ENCODE measurements around the gene UBE2D2. TPM values are rescaled to one million over a fixed set of nuclear protein-coding genes. Genes with fewer than 3 reads are reported as not detected.
A peak's percentile ranks its signal among the peaks of the same experiment; 100 is the strongest.

UBE2D2 gene
- total RNA-seq (168 and 183 TPM in 2 replicates), polyA plus RNA-seq (64.3 and 83.4 TPM in 2 replicates), polyA minus RNA-seq (53.4 and 64.1 TPM in 2 replicates)
- total RNA-seq (2013), result 206 TPM

- Histone ChIP-seq H3K4me1 (ENCODE audit: control insufficient read depth in 2 of 2, insufficient read depth in 2 of 2, low read length in 2 of 2) (peaks cover 35 to 39% of the 10 kb centered on the region in 2 donors), H3K27ac (ENCODE audit: low read length in 2 of 2) (peak within 1 kb of the TSS; percentile 75 to 91), H3K4me3 (ENCODE audit: control extremely low read depth in 1 of 5, extremely low read depth in 1 of 5, insufficient read depth in 1 of 5, low read depth in 2 of 5, low read length in 4 of 5) (peak within 1 kb of the TSS; percentile 56 to 92 (median 87)), H3K27me3 (replicated peaks in 1 of 4; ENCODE audit: control extremely low read depth in 1 of 4, control insufficient read depth in 3 of 4, insufficient read depth in 4 of 4, low read length in 3 of 4) (no peaks in the 10 kb centered on the region), H2AFZ (ENCODE audit: insufficient read depth, low read depth, low read length, poor library complexity, severe bottlenecking) (peak within 1 kb of the TSS; percentile 99), H4K20me1 (ENCODE audit: control insufficient read depth, insufficient read depth, low read length, poor library complexity, severe bottlenecking) (peaks cover 6% of the 10 kb centered on the region), H3K79me2 (ENCODE audit: control insufficient read depth, insufficient read depth, low read length) (peaks cover 60% of the 10 kb centered on the region), H3K36me3 (replicated peaks in 1 of 2; ENCODE audit: control extremely low read depth in 1 of 2, control insufficient read depth in 1 of 2, extremely low read depth in 1 of 2, insufficient read depth in 2 of 2, low read length in 1 of 2) (peaks cover 0 to 16% of the 10 kb centered on the region in 2 experiments), H3K9ac (ENCODE audit: low read length) (peak within 1 kb of the TSS; percentile 88), H3K9me3 (ENCODE audit: control extremely low read depth in 1 of 3, control insufficient read depth in 2 of 3, insufficient read depth in 1 of 3, low read length in 2 of 3) (no peaks in the 10 kb centered on the region), H3K4me2 (replicated peaks; ENCODE audit: low read depth, low read length, poor library complexity, severe bottlenecking) (peak within 1 kb of the TSS; percentile 91)
- ChIA-PET POLR2A (interaction anchor here (0.5 to 1.7 kb wide), 15 partner anchors 11 to 553 kb away, joined by 3 to 9 read pairs (median 4); partner anchors contain the start of gene CXXC5), CTCF (interaction anchor here (0.8 to 8.1 kb wide), 14 partner anchors 9 to 138 kb away, joined by 3 to 78 read pairs (median 3); no protein-coding TSS in a partner anchor)
- H3K4me1 Mint-ChIP-seq, result peaks cover 32% of the 10 kb centered on the region
- no peaks in the 10 kb centered on the region for H3K27me3 Mint-ChIP-seq
- peak; percentile 88 for ATAC-seq (ENCODE audit: low read depth)
- H3K4me3 Mint-ChIP-seq, result peak within 1 kb of the TSS; percentile 97
- peak within 1 kb of the TSS; percentile 91 for H3K27ac Mint-ChIP-seq
- intact Hi-C loops (cut with micrococcal nuclease), result loop anchor here (1.0 to 10.0 kb wide), 8 partner anchors 14 to 544 kb away; partner anchors contain the start of genes DNAJC18 and SPATA24
- no peaks in the 10 kb centered on the region for H3K9me3 Mint-ChIP-seq (ENCODE audit: insufficient read depth)
- DNase-seq, result peak; percentile 98
- TF ChIP-seq CTCF (IDR thresholded peaks at IDR 0.05) (no peak), EZH2 (IDR thresholded peaks at IDR 0.05; ENCODE audit: borderline replicate concordance, insufficient read depth, low read depth, low read length, poor library complexity, severe bottlenecking) (no peak)
- WGBS (ENCODE audit: insufficient coverage), result under 1% methylated on average over 89 of the region's 89 CpGs
These were observed at the start of gene UBE2D2 for GRCh38 chr5:139560752-139561654. Gene UBE2D2, plus strand, starts transcription at chr5:139561339. Its CDS starts 453 bp downstream, at chr5:139561792.

Measured in B cell (primary cell).